Neural cell (in vitro differentiated cells): ENCODE measurements around the gene ZDHHC12. TPM values are rescaled to one million over a fixed set of nuclear protein-coding genes. Genes with fewer than 3 reads are reported as not detected.

Experiments
- H2AFZ ChIP-seq: fragments of 200-600, 300-800 bp; sonication (generic), shearing (Covaris generic); 2 replicates; pipeline ENCODE4 v1.6.0; 2014; ENCODE audit warnings: low read depth, mild to moderate bottlenecking, antibody characterized with exemption, low read length, moderate library complexity
- H3F3A ChIP-seq: fragments of 200-600 bp; shearing (Covaris generic); 2 replicates; pipeline ENCODE4 v1.6.1; 2016; ENCODE audit warnings: mild to moderate bottlenecking, moderate library complexity, mixed read lengths, antibody characterized with exemption, low read length; ENCODE audit not compliant: insufficient read depth, poor library complexity, severe bottlenecking
- H3K27ac ChIP-seq: fragments of 200-600, 300-800 bp; sonication (generic), shearing (Covaris generic); 2 replicates; pipeline ENCODE4 v1.5.1; 2014; ENCODE audit warnings: mild to moderate bottlenecking, low read length, moderate library complexity
- H3K27me3 ChIP-seq: fragments of 300-800, 200-600 bp; sonication (generic), shearing (Covaris generic); 2 replicates; pipeline ENCODE4 v1.6.0; 2014; ENCODE audit warnings: mild to moderate bottlenecking, low read depth, low read length, moderate library complexity; ENCODE audit not compliant: insufficient read depth
- H3K36me3 ChIP-seq: fragments of 300-800, 200-600 bp; sonication (generic), shearing (Covaris generic); 2 replicates; pipeline ENCODE4 v1.5.1; 2014; ENCODE audit warnings: mild to moderate bottlenecking, antibody characterized with exemption, low read length, moderate library complexity; ENCODE audit not compliant: insufficient read depth
- H3K4me2 ChIP-seq: fragments of 300-800, 200-600 bp; sonication (generic), shearing (Covaris generic); 2 replicates; pipeline ENCODE4 v1.6.0; 2014; ENCODE audit warnings: mild to moderate bottlenecking, low read length
- H3K4me3 ChIP-seq: fragments of 300-800, 200-600 bp; sonication (generic), shearing (Covaris generic); 2 replicates; pipeline ENCODE4 v1.5.1; 2014; ENCODE audit warnings: mild to moderate bottlenecking, low read length, moderate library complexity
- H3K79me2 ChIP-seq: fragments of 200-600 bp; shearing (Covaris generic); replicated peaks from 2 replicates; pipeline ENCODE4 v1.6.0; 2014; ENCODE audit warnings: mild to moderate bottlenecking, low read length, moderate library complexity; ENCODE audit not compliant: insufficient read depth
- H3K9ac ChIP-seq: fragments of 300-800, 200-600 bp; sonication (generic), shearing (Covaris generic); 2 replicates; pipeline ENCODE4 v1.6.1; 2016; ENCODE audit warnings: mild to moderate bottlenecking, low read length, mixed read lengths
- H3K9me2 ChIP-seq: fragments of 200-600 bp; shearing (Covaris generic); 2 replicates; pipeline ENCODE4 v1.6.1; 2016; ENCODE audit warnings: mild to moderate bottlenecking, low read length, mixed read lengths; ENCODE audit not compliant: insufficient read depth
- H3K9me3 ChIP-seq: fragments of 200-600, 300-800 bp; sonication (generic), shearing (Covaris generic); 2 replicates; pipeline ENCODE4 v1.6.1; 2016; ENCODE audit warnings: mild to moderate bottlenecking, mixed run types, low read length, moderate library complexity, mixed read lengths
- H4K20me1 ChIP-seq: fragments of 200-600 bp; shearing (Covaris generic); 2 replicates; pipeline ENCODE4 v1.6.1; 2016; ENCODE audit warnings: mild to moderate bottlenecking, mixed run types; ENCODE audit not compliant: insufficient read depth
- EP300 ChIP-seq: fragments of 450-650 bp; conservative IDR thresholded peaks from 2 replicates; pipeline ENCODE4 v1.6.1; 2014; ENCODE audit warnings: antibody characterized with exemption, mild to moderate bottlenecking, moderate library complexity; ENCODE audit not compliant: poor library complexity, severe bottlenecking
- EZH2 ChIP-seq: fragments of 200-600, 300-800 bp; shearing (Covaris generic), sonication (generic); IDR thresholded peaks from 2 replicates; pipeline ENCODE4 v1.6.1; 2014; ENCODE audit warnings: antibody characterized with exemption, low read length, borderline replicate concordance, mild to moderate bottlenecking; ENCODE audit not compliant: insufficient read depth, poor library complexity, severe bottlenecking
- MXI1 ChIP-seq: fragments of 450-650 bp; conservative IDR thresholded peaks from 2 replicates; pipeline ENCODE4 v1.6.1; 2014; ENCODE audit warnings: antibody characterized with exemption, mild to moderate bottlenecking; ENCODE audit not compliant: poor library complexity, severe bottlenecking
- POLR2AphosphoS5 ChIP-seq: IDR thresholded peaks from 2 replicates; pipeline ENCODE4 v1.6.1; 2012
- RAD21 ChIP-seq: fragments of 450-650 bp; conservative IDR thresholded peaks from 2 replicates; pipeline ENCODE4 v1.6.1; 2014; ENCODE audit warnings: antibody characterized with exemption, mild to moderate bottlenecking, moderate library complexity
- REST ChIP-seq: IDR thresholded peaks from 2 replicates; pipeline ENCODE4 v1.6.1; 2012; ENCODE audit warnings: borderline replicate concordance
- SMC3 ChIP-seq: fragments of 450-650 bp; conservative IDR thresholded peaks from 2 replicates; pipeline ENCODE4 v1.6.1; 2014; ENCODE audit warnings: antibody characterized with exemption, mild to moderate bottlenecking, moderate library complexity; ENCODE audit not compliant: poor library complexity
- TAF1 ChIP-seq: IDR thresholded peaks from 2 replicates; pipeline ENCODE4 v1.6.1; 2012; ENCODE audit warnings: low read depth
- polyA plus RNA-seq: library from polyadenylated mRNA; depleted of rRNA; stranded (reverse); fragments of >200 nt; gene quantifications from 2 replicates; pipeline ENCODE4 v1.2.3, GENCODE V29; 2014
- TF ChIP-seq, protein P1 (sequence below): fragments of 450-650 bp; IDR thresholded peaks from 2 replicates; pipeline ENCODE4 v1.5.1; 2014; ENCODE audit warnings: antibody characterized with exemption, mild to moderate bottlenecking, moderate library complexity; ENCODE audit not compliant: poor library complexity, severe bottlenecking

ZDHHC12 gene
- polyA plus RNA-seq, 1 donor from 2014 or later: 0.09 TPM

DNA sequence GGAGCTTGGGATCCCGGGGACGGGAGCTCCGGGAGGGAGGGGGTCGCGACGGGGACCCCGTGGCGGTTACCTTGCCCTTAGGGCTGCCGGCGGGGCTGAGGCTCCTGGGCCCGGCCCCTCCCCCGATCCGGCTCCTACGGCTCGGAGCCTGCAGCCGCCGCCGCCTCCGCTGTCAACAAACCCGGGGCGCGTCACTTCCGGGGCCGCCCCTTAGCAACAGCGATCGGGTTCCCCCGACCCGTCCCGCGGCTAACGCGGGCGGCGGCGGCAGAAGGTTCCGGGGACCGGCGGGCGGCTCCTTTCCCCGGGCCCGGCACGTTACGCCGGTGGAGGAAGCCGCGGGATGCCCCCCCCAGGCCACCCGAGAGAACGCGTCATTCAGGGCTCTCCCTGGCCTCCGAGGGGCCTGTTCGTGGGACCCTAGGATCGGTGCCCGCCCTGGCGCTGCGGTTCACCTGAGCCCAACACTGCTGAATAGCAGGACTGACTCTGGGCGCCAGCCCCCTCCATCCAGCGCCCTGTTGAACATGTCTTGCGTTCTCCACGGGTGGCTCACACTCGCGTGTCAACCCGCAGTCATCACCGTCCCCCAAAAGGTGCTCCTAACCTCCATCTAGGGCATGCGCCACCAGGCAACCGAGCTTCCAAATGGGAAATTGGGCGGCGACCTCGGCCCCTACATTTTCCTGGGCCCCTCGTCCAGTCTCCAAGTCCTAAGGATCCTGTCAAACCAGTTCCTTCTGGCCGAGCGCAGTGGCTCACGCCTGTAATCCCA is 48.0 kb upstream of the ZDHHC12 start, which contains the start of gene ZER1:
ZER1 (minus strand) TSS at position 183 of the 775 bp plus-strand sequence. CDS start 16,362 bp downstream, outside the sequence.
- H3K27ac ChIP-seq: peak within 1 kb of the TSS; percentile 93
- no peaks in the 10 kb centered on the region for H3F3A ChIP-seq
- peak within 1 kb of the TSS; percentile 99 for H3K4me3 ChIP-seq
- peak within 1 kb of the TSS; percentile 71 for H3K4me2 ChIP-seq
- no peaks in the 10 kb centered on the region for H3K36me3 ChIP-seq
- H3K9me2 ChIP-seq: no peaks in the 10 kb centered on the region
- peak within 1 kb of the TSS; percentile 94 for H2AFZ ChIP-seq
- no peaks in the 10 kb centered on the region for H3K27me3 ChIP-seq
- H3K9ac ChIP-seq: peak within 1 kb of the TSS; percentile 97
- H4K20me1 ChIP-seq: no peaks in the 10 kb centered on the region
- TF ChIP-seq REST (peak; percentile 46), RAD21 (peak; percentile 43), POLR2AphosphoS5 (peak; percentile 93), SMC3 (peak; percentile 53), TAF1 (no peak), MXI1 (peak; percentile 72), EZH2 (no peak), EP300 (peak; percentile 73)
- TF ChIP-seq, protein P1, sequence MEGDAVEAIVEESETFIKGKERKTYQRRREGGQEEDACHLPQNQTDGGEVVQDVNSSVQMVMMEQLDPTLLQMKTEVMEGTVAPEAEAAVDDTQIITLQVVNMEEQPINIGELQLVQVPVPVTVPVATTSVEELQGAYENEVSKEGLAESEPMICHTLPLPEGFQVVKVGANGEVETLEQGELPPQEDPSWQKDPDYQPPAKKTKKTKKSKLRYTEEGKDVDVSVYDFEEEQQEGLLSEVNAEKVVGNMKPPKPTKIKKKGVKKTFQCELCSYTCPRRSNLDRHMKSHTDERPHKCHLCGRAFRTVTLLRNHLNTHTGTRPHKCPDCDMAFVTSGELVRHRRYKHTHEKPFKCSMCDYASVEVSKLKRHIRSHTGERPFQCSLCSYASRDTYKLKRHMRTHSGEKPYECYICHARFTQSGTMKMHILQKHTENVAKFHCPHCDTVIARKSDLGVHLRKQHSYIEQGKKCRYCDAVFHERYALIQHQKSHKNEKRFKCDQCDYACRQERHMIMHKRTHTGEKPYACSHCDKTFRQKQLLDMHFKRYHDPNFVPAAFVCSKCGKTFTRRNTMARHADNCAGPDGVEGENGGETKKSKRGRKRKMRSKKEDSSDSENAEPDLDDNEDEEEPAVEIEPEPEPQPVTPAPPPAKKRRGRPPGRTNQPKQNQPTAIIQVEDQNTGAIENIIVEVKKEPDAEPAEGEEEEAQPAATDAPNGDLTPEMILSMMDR: no peak
- H3K9me3 ChIP-seq: no peaks in the 10 kb centered on the region
- peaks cover 20% of the 10 kb centered on the region for H3K79me2 ChIP-seq

- TF ChIP-seq, protein P1: no peak
- TF ChIP-seq EP300: no peak
- no peak for TF ChIP-seq RAD21
- H3K4me3 ChIP-seq: peak overlapping the region; percentile 99
- H3K4me2 ChIP-seq: peak overlapping the region; percentile 71
- H3K9me3 ChIP-seq: no peaks in the 10 kb centered on the region
- H3K79me2 ChIP-seq: peaks cover 20% of the 10 kb centered on the region
- H2AFZ ChIP-seq: peak overlapping the region; percentile 94
- H3K9me2 ChIP-seq: no peaks in the 10 kb centered on the region
- no peaks in the 10 kb centered on the region for H3K27me3 ChIP-seq
- H4K20me1 ChIP-seq: no peaks in the 10 kb centered on the region
- no peaks in the 10 kb centered on the region for H3K36me3 ChIP-seq
- peak overlapping the region; percentile 93 for H3K27ac ChIP-seq
- no peaks in the 10 kb centered on the region for H3F3A ChIP-seq
- peak overlapping the region; percentile 97 for H3K9ac ChIP-seq
Observed at GRCh38 chr9:128771094-128771721, 47.3 kb upstream of the ZDHHC12 start.
